Measurements from ENCODE around the gene CCRL2.

DNA sequence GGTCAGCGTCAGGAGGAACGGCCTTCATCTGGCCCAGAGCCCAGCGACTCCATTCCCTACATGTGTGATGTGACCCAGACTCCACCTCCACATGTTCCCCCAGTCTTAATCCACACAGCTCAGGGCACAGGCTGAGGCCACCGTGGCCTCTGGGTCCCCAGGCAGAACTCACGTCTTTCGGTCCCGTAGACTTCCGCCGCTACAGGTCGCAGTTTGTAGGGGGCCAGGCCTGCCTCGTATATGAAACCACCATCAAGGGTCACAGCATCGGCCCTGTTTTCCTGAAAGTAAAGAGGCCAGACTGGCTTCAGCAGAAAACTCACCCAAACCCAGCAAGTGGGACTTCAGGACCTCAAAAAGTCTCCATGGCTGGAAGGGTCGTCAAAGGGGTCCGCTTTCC is 49.1 kb downstream of the CCRL2 start:
- TF ChIP-seq POLR2AphosphoS5 (IDR thresholded peaks at IDR 0.05): no peak
- TF ChIP-seq CTCF (IDR thresholded peaks at IDR 0.05): no peak
